ENCODE measurements around the gene GNB1L. TPM values are rescaled to one million over a fixed set of nuclear protein-coding genes. Genes with fewer than 3 reads are reported as not detected.
"Not testable (repeated sequence)": the region's sequence is repeated elsewhere in the genome, so short reads cannot be mapped to it uniquely, and the experiment has no call there.

The GNB1L gene
- polyA plus RNA-seq, 4 donors = 3.0 to 6.1 (median 3.6) TPM

DNA sequence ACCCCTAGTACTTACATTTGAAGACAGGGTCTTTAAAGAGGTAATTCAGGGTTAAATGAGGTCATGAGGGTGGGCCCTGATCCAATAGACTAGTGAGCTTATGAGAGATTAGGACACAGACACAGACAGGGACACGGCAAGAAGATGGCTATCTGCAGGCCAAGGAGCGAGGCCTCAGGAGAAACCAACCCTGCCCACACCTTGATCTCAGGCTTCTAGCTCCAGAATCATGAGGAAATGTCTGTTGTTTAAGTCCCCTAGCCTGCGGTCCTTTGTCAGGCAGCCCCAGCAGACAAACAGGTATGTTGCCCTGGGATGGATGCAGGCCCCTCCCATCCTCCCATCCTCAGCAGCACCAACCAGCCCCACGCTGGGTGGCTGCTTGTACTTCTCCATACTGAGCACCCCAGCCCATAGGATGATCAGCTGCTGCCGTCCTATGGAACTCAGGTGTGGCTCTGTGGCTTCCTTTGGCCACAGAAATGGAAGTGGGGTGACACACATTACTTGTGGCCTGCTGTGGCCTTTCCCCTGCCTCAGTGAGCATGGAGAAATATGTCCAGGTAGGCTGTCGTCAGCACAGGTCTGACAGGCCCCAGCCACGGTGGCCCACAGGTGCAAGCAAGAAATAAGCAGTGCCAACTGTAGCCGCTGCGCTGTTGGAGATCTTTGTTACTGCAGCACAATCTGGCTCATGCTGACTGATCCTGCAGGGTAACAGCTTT, 7.9 kb downstream of the GNB1L start:
- no peak for DNase-seq (ENCODE audit: low read depth in 4 of 4, low spot score in 3 of 4)

DNA sequence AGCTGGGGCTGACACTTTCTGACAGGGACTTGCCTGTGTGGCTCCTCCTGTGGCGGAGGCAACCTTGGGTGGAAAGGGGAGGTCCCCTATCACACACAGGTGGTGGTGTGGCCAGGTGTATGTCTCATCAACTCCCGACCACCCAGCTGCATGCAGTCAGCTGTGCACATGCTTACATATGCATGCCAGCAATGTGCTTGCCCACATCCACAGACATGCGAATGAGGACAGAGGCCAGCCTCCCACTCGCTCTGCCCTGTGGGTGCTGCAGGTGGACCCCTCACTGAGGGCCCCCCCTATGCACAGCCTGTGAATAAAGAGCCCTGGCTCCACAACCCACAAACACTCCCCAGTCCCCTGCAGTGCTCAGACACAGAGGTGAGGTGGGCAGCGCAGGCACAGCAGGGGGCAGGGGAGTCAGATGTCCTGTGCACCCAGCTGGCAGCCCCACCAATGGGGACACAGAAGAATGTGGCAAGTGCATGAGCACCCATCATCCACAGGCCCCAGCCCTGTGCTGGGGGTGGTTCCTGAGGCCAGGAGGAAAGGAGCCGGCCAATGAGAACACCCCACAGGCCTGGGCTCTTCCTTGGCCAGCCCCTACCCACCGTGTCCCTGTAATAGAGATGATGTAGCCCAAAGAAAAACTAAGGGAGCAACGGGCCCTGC, 9.5 kb downstream of the GNB1L start:
- no peak for DNase-seq (ENCODE audit: low read depth in 4 of 4, low spot score in 3 of 4)

GRCh38 chr22:19844377-19845053, 10.2 kb downstream of the GNB1L start:
- no peak for DNase-seq (ENCODE audit: low read depth in 4 of 4, low spot score in 3 of 4)

GRCh38 chr22:19843857-19844376, 10.8 kb downstream of the GNB1L start:
- no peak for DNase-seq (ENCODE audit: low read depth in 4 of 4, low spot score in 3 of 4)

GRCh38 chr22:19843107-19843856, 11.4 kb downstream of the GNB1L start:
- no peak for DNase-seq (ENCODE audit: low read depth in 4 of 4, low spot score in 3 of 4)

GRCh38 chr22:19842393-19843106, 12.1 kb downstream of the GNB1L start:
- DNase-seq (ENCODE audit: low read depth in 4 of 4, low spot score in 3 of 4) = no peak

DNA sequence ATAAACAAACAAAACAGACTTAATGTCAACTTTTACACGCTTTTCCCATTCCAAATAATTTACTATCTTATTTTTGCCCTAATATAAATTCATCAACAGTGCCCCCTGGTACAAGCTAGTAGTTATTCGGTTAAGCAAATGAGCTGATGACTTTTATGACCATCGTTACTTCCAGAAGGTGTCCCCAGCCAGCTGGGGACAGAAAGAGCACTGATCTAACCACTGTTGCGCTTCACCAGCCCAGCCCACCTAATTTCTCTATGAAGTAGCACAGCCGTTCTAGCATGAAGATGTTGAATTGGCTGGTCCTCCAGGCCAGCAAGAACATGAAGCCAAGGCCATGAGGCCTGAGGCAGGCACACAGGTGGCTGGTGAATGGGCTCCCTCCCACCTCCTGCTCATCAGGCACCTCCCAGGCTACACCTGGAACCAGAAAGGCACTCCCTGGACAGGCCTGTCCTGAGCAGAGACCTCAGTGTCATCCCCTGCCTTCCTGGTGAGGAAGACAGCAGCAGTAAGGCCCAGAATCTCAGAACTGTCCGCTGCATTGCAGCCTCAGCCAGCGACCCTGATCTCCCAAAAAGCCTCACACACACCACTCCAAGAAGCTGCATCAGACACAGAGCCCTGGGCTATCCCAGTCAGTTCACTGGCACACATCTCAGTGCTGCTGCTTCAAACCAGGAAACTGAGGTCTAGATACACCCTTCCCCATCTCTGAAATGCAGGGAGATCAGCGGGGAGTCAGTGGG, 12.9 kb downstream of the GNB1L start:
- no peak for DNase-seq (ENCODE audit: low read depth in 4 of 4, low spot score in 3 of 4)

- no peak for DNase-seq (ENCODE audit: low read depth in 4 of 4, low spot score in 3 of 4)
These were observed 13.6 kb downstream of the GNB1L start for GRCh38 chr22:19840955-19841640.

GRCh38 chr22:19840059-19840458, 14.6 kb downstream of the GNB1L start:
- DNase-seq (ENCODE audit: low read depth in 4 of 4, low spot score in 3 of 4) = no peak

DNA sequence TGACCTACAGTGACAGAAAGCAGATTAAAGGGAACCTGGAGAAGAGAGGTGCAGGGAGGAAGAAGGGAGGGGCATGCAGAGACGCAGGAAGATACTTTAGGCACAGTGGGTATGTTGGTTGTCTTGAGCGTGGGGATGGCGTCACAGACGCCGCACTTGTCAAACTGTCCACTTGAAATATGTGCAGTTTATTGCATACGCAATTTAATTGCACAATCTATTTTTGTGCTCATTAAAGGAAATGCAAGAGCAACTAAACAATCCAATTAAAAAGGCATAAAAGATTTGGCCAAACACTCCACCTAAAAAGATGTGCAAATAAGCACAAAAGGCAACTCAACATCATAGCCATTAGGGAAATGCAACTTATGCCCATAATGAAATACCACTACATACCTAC, 16.8 kb downstream of the GNB1L start:
- DNase-seq (ENCODE audit: low read depth in 4 of 4, low spot score in 3 of 4) = no peak

DNA sequence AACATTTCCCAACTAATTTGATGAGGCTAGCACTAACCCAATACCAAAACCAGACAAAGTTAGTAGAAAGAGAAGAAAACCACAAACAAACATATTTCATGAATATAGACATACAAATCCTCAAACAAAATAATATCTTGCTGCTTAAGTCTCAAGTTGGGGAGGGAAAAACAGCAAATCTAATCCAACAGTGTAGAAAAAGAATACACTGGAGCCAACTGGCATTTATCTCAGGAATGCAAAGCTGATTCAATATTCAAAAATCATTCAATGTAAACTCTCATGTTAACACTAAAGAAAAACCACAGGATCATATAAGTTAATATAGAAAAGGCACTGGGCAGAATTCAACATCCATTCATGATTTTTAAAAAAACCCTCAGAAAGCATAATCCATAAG, 18.2 kb downstream of the GNB1L start:
- DNase-seq (ENCODE audit: low read depth in 4 of 4, low spot score in 3 of 4) = no peak

- DNase-seq (ENCODE audit: low read depth in 4 of 4, low spot score in 3 of 4) = no peak
These were observed 20.1 kb downstream of the GNB1L start for GRCh38 chr22:19834599-19834998.

GRCh38 chr22:19833327-19833726, 21.3 kb downstream of the GNB1L start:
- DNase-seq (ENCODE audit: low read depth in 4 of 4, low spot score in 3 of 4) = not testable (repeated sequence)

GRCh38 chr22:19832476-19833108, 22.1 kb downstream of the GNB1L start:
- no peak for DNase-seq (ENCODE audit: low read depth in 4 of 4, low spot score in 3 of 4)

DNA sequence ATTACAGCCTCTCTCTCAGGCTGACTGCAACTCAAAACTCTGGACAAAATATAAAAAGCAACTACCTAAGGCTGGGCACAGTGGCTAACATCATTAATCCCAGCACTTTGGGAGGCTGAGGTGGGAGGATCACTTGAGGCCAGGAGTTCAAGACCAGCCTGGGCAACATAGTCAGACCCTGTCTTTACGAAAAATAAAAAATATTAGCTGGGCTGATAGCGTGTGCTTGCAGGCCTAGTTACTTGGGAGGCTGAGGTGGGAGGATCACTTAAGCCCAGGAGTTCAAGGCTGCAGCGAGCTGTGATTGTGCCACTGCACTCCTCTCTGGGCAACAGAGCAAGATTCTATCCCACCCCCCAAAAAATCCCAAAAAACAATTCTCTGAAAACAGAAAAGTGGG, 22.7 kb downstream of the GNB1L start:
- not testable (repeated sequence) for DNase-seq (ENCODE audit: low read depth in 4 of 4, low spot score in 3 of 4)

DNA sequence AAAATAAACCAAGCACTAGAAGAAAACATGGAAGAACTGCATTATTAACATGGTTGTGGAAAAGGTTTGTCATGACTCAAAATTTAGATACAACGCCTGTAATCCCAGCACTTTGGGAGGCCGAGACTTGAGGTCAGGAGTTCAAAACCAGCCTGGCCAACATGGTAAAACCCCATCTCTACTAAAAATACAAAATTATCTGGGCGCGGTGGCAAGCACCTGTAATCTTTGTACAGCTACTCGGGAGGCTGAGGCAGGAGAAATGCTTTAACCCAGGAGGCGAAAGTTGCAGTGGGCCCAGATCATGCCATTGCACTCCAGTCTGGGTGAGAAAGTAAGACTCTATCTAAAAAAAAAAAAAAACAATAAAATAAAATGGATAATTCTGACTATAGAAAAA, 23.7 kb downstream of the GNB1L start:
- no peak for DNase-seq (ENCODE audit: low read depth in 4 of 4, low spot score in 3 of 4)

DNA sequence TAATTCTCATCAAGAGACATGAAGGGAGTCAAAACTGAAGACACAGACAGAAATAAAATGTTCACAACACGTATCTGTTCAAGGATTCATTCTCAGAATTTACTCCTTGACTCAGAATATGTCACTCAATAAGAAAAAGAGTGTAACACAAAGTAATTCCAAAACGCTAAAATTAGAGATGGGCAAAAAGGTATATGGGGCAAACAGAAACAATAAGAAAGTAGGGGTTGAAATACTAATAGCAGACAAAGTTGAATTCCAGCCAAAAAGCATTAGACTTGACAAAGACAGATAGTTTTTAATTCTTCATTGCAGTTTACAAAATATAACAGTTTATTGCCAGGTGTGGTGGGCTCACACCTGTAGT, 26.7 kb downstream of the GNB1L start:
- no peak for DNase-seq (ENCODE audit: low read depth in 4 of 4, low spot score in 3 of 4)

GRCh38 chr22:19827341-19828034, 27.2 kb downstream of the GNB1L start:
- no peak for DNase-seq (ENCODE audit: low read depth in 4 of 4, low spot score in 3 of 4)
